ENCODE measurements around the gene ARMC9. TPM values are rescaled to one million over a fixed set of nuclear protein-coding genes. Genes with fewer than 3 reads are reported as not detected.

The ARMC9 gene
- total and polyA plus RNA-seq, 4 donors = 20.5 to 51.6 (median 38.6) TPM

- Histone ChIP-seq H3K27me3 (ENCODE audit: control insufficient read depth in 3 of 3, insufficient read depth in 3 of 3, low read length in 2 of 3) (no peaks in the 10 kb centered on the region), H3K9me3 (ENCODE audit: control insufficient read depth in 4 of 4, insufficient read depth in 3 of 4, low read length in 3 of 4) (peaks cover 0 to 3% (median 0%) of the 10 kb centered on the region in 4 donors), H3K4me1 (ENCODE audit: control insufficient read depth in 5 of 5, insufficient read depth in 5 of 5, low read length in 5 of 5) (peaks cover 0 to 3% (median 0%) of the 10 kb centered on the region in 5 donors), H3K4me3 (no peak overlapping the region), H3K9ac (ENCODE audit: insufficient read depth in 1 of 2, low read length in 2 of 2) (no peak overlapping the region), H3K27ac (ENCODE audit: low read depth in 1 of 2, low read length in 1 of 2) (no peak overlapping the region), H3K36me3 (ENCODE audit: control insufficient read depth in 4 of 4, insufficient read depth in 4 of 4, low read length in 4 of 4) (peaks cover 0 to 1% (median 0%) of the 10 kb centered on the region in 4 donors)
- DNase-seq = peak in 1 of 3 donors; percentile 6
- no peak for TF ChIP-seq CTCF (IDR thresholded peaks at IDR 0.05; ENCODE audit: control extremely low read depth, extremely low read depth)
- WGBS, 2 donors = 63 to 82% methylated on average over 3 of the region's 3 CpGs
- no peak for ATAC-seq (ENCODE audit: insufficient read depth, low FRiP score)
Measured at GRCh38 chr2:231315896-231316295, 117.5 kb downstream of the ARMC9 start.

GRCh38 chr2:231317579-231317978 lies 119.1 kb downstream of the ARMC9 start:
- Histone ChIP-seq H3K9ac (ENCODE audit: insufficient read depth in 1 of 2, low read length in 2 of 2) (no peak overlapping the region), H3K27ac (ENCODE audit: low read depth in 1 of 2, low read length in 1 of 2) (no peak overlapping the region), H3K4me3 (no peak overlapping the region), H3K27me3 (ENCODE audit: control insufficient read depth in 3 of 3, insufficient read depth in 3 of 3, low read length in 2 of 3) (no peaks in the 10 kb centered on the region), H3K36me3 (ENCODE audit: control insufficient read depth in 4 of 4, insufficient read depth in 4 of 4, low read length in 4 of 4) (peaks cover 0 to 1% (median 0%) of the 10 kb centered on the region in 4 donors), H3K9me3 (ENCODE audit: control insufficient read depth in 4 of 4, insufficient read depth in 3 of 4, low read length in 3 of 4) (peaks cover 0 to 3% (median 0%) of the 10 kb centered on the region in 4 donors), H3K4me1 (ENCODE audit: control insufficient read depth in 5 of 5, insufficient read depth in 5 of 5, low read length in 5 of 5) (peaks cover 0 to 4% (median 0%) of the 10 kb centered on the region in 5 donors)
- no peak for TF ChIP-seq CTCF (IDR thresholded peaks at IDR 0.05; ENCODE audit: control extremely low read depth, extremely low read depth)
- WGBS, 2 donors = 96% methylated on average over 2 of the region's 2 CpGs
- no peak for ATAC-seq (ENCODE audit: insufficient read depth, low FRiP score)
- DNase-seq = no peak

- H3K4me1 ChIP-seq (ENCODE audit: control insufficient read depth in 5 of 5, insufficient read depth in 5 of 5, low read length in 5 of 5) = peaks cover 0 to 4% (median 0%) of the 10 kb centered on the region in 5 donors
- no peaks in the 10 kb centered on the region for H3K27me3 ChIP-seq (ENCODE audit: control insufficient read depth in 3 of 3, insufficient read depth in 3 of 3, low read length in 2 of 3)
- no peak for TF ChIP-seq CTCF (IDR thresholded peaks at IDR 0.05; ENCODE audit: control extremely low read depth, extremely low read depth)
- DNase-seq (no peak), ATAC-seq (ENCODE audit: insufficient read depth, low FRiP score) (no peak)
- no peak overlapping the region for H3K4me3 ChIP-seq
- H3K27ac ChIP-seq (ENCODE audit: low read depth in 1 of 2, low read length in 1 of 2) = no peak overlapping the region
- H3K9ac ChIP-seq (ENCODE audit: insufficient read depth in 1 of 2, low read length in 2 of 2) = no peak overlapping the region
- peaks cover 0 to 3% (median 0%) of the 10 kb centered on the region in 4 donors for H3K9me3 ChIP-seq (ENCODE audit: control insufficient read depth in 4 of 4, insufficient read depth in 3 of 4, low read length in 3 of 4)
- peaks cover 0 to 1% (median 0%) of the 10 kb centered on the region in 4 donors for H3K36me3 ChIP-seq (ENCODE audit: control insufficient read depth in 4 of 4, insufficient read depth in 4 of 4, low read length in 4 of 4)
- WGBS, 2 donors = 68 to 79% methylated on average over 4 of the region's 4 CpGs
Measured at GRCh38 chr2:231318436-231318835, 120.0 kb downstream of the ARMC9 start.

- no peak overlapping the region for H3K4me3 ChIP-seq
- no peak for ATAC-seq (ENCODE audit: insufficient read depth, low FRiP score)
- TF ChIP-seq CTCF (IDR thresholded peaks at IDR 0.05; ENCODE audit: control extremely low read depth, extremely low read depth) = no peak
- no peak for DNase-seq
- H3K27me3 ChIP-seq (ENCODE audit: control insufficient read depth in 3 of 3, insufficient read depth in 3 of 3, low read length in 2 of 3) = no peaks in the 10 kb centered on the region
- H3K36me3 ChIP-seq (ENCODE audit: control insufficient read depth in 4 of 4, insufficient read depth in 4 of 4, low read length in 4 of 4) = no peaks in the 10 kb centered on the region
- H3K4me1 ChIP-seq (ENCODE audit: control insufficient read depth in 5 of 5, insufficient read depth in 5 of 5, low read length in 5 of 5) = peaks cover 0 to 4% (median 0%) of the 10 kb centered on the region in 5 donors
- WGBS, 2 donors = 69 to 92% methylated on average over 2 of the region's 2 CpGs
- H3K9ac ChIP-seq (ENCODE audit: insufficient read depth in 1 of 2, low read length in 2 of 2) = no peak overlapping the region
- H3K27ac ChIP-seq (ENCODE audit: low read depth in 1 of 2, low read length in 1 of 2) = peak overlapping the region in 1 of 2 donors; percentile 2
- peaks cover 0 to 3% (median 0%) of the 10 kb centered on the region in 4 donors for H3K9me3 ChIP-seq (ENCODE audit: control insufficient read depth in 4 of 4, insufficient read depth in 3 of 4, low read length in 3 of 4)
Measured at GRCh38 chr2:231318954-231319353, 120.5 kb downstream of the ARMC9 start.

All from lung (tissue), 12 donors.